Peyer's patch (tissue), 4 donors: ENCODE data around the gene NDST4.

Experiments used
- POLR2A ChIP-seq, 2 donors: fragments of 450-650 bp; IDR thresholded peaks; one replicate each; pipeline ENCODE4 v1.5.1; 2017; ENCODE audit warnings: antibody characterized with exemption in 2 of 2, mild to moderate bottlenecking in 2 of 2, moderate library complexity in 2 of 2
- TF ChIP-seq, protein P1 (sequence below), 6 experiments: fragments of 450-650 bp in 4 of 6; fragments of 200-600 bp in 2 of 6; sonication (generic) in 1 of 6; IDR thresholded peaks; one replicate each; pipeline ENCODE4 v1.5.1; 2017 to 2019; ENCODE audit warnings: antibody characterized with exemption in 6 of 6, mild to moderate bottlenecking in 3 of 6, moderate library complexity in 1 of 6

GRCh38 chr4:115152965-115153364, 39.5 kb upstream of the NDST4 start:
- TF ChIP-seq, protein P1, sequence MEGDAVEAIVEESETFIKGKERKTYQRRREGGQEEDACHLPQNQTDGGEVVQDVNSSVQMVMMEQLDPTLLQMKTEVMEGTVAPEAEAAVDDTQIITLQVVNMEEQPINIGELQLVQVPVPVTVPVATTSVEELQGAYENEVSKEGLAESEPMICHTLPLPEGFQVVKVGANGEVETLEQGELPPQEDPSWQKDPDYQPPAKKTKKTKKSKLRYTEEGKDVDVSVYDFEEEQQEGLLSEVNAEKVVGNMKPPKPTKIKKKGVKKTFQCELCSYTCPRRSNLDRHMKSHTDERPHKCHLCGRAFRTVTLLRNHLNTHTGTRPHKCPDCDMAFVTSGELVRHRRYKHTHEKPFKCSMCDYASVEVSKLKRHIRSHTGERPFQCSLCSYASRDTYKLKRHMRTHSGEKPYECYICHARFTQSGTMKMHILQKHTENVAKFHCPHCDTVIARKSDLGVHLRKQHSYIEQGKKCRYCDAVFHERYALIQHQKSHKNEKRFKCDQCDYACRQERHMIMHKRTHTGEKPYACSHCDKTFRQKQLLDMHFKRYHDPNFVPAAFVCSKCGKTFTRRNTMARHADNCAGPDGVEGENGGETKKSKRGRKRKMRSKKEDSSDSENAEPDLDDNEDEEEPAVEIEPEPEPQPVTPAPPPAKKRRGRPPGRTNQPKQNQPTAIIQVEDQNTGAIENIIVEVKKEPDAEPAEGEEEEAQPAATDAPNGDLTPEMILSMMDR (IDR thresholded peaks at IDR 0.05): no peak
- no peak for TF ChIP-seq POLR2A (IDR thresholded peaks at IDR 0.05)
